Measurements from ENCODE around the gene FMO3. TPM values are rescaled to one million over a fixed set of nuclear protein-coding genes. Genes with fewer than 3 reads are reported as not detected.

FMO3 gene
- total RNA-seq, 1 experiment from 2014 or later: 0.12 TPM

- H4K20me1 ChIP-seq (ENCODE audit: insufficient read depth): no peaks in the 10 kb centered on the region
- POLR2A ChIA-PET: no interaction called here
Measured at GRCh38 chr1:171155484-171155883, 64.8 kb downstream of the FMO3 start.

More at GRCh38 chr1:171155484-171155883, 64.8 kb downstream of the FMO3 start:
- H3K9ac ChIP-seq (ENCODE audit: low read length): no peak overlapping the region
- ATAC-seq (no peak), DNase-seq (ENCODE audit: low read depth, low spot score) (no peak)
- H2AFZ ChIP-seq (ENCODE audit: low read depth, low read length, poor library complexity, severe bottlenecking): no peak overlapping the region
- H3K9me2 ChIP-seq (ENCODE audit: insufficient read depth): no peaks in the 10 kb centered on the region
- no peaks in the 10 kb centered on the region for H3K9me3 ChIP-seq (ENCODE audit: control insufficient read depth in 1 of 2, insufficient read depth in 1 of 2, low read depth in 1 of 2, low read length in 2 of 2)
- H3K79me2 ChIP-seq (ENCODE audit: insufficient read depth, low read length): no peaks in the 10 kb centered on the region
- no peaks in the 10 kb centered on the region for H3K36me3 ChIP-seq (ENCODE audit: control insufficient read depth in 1 of 2, insufficient read depth in 2 of 2, low read length in 2 of 2)
- H3K27me3 ChIP-seq (ENCODE audit: insufficient read depth, low read length): no peaks in the 10 kb centered on the region
- CTCF ChIA-PET: no interaction called here
- intact Hi-C loops (cut with micrococcal nuclease): no loop called here
- no peak for TF ChIP-seq ZFX (IDR thresholded peaks at IDR 0.05)
- no peak for TF ChIP-seq ATF3 (IDR thresholded peaks at IDR 0.05)
- no peak for TF ChIP-seq ZBTB33 (IDR thresholded peaks at IDR 0.05; ENCODE audit: extremely low read depth, insufficient replicate concordance, low read length)
- no peak for TF ChIP-seq SP1 (IDR thresholded peaks at IDR 0.05; ENCODE audit: low read depth)
- TF ChIP-seq MAX (IDR thresholded peaks at IDR 0.05): no peak
- TF ChIP-seq EZH2 (IDR thresholded peaks at IDR 0.05): no peak
- no peak for TF ChIP-seq REST (IDR thresholded peaks at IDR 0.05; ENCODE audit: low read depth)
- TF ChIP-seq CEBPB (IDR thresholded peaks at IDR 0.05; ENCODE audit: low read depth): no peak
- TF ChIP-seq FOSL1 (IDR thresholded peaks at IDR 0.05; ENCODE audit: low read depth): no peak
- TF ChIP-seq YY1 (IDR thresholded peaks at IDR 0.05; ENCODE audit: extremely low read depth, insufficient replicate concordance, low read depth, low read length): no peak
- no peak for TF ChIP-seq POLR2A (IDR thresholded peaks at IDR 0.05; ENCODE audit: borderline replicate concordance, extremely low read depth, insufficient read depth, insufficient read length)
- no peak for TF ChIP-seq CTCF (IDR thresholded peaks at IDR 0.05 in 2 of 3, conservative IDR thresholded peaks at IDR 0.05 in 1 of 3; ENCODE audit: borderline replicate concordance in 1 of 3, insufficient read depth in 1 of 3, low read depth in 2 of 3, low read length in 2 of 3)
- no peak for TF ChIP-seq RAD21 (IDR thresholded peaks at IDR 0.05; ENCODE audit: low read depth)
- TF ChIP-seq CBX3 (IDR thresholded peaks at IDR 0.05; ENCODE audit: low read depth): no peak
- TF ChIP-seq TCF7L2 (IDR thresholded peaks at IDR 0.05; ENCODE audit: borderline replicate concordance, extremely low read depth, insufficient read depth, insufficient read length): no peak
- no peak for TF ChIP-seq POLR2AphosphoS5 (IDR thresholded peaks at IDR 0.05; ENCODE audit: low read depth, low read length)
- TF ChIP-seq JUND (IDR thresholded peaks at IDR 0.05): no peak
- TF ChIP-seq SIN3A (IDR thresholded peaks at IDR 0.05; ENCODE audit: low read depth): no peak
- TF ChIP-seq ELF1 (IDR thresholded peaks at IDR 0.05; ENCODE audit: borderline replicate concordance, low read depth): no peak
- no peak for TF ChIP-seq SRF (IDR thresholded peaks at IDR 0.05; ENCODE audit: low read depth)
- no TSS peak for BruUV-seq (replicated peaks)
- RAD21 ChIA-PET (ENCODE audit: low non-redundant PET in 1 of 2, low total read pairs in 2 of 2, uncharacterized antibody in 2 of 2, unreplicated experiment in 2 of 2): no interaction called here
- no peak overlapping the region for H3K27ac ChIP-seq (ENCODE audit: low read depth, low read length)
- H3K4me1 ChIP-seq (ENCODE audit: control insufficient read depth in 1 of 2, insufficient read depth in 2 of 2, low read length in 2 of 2): no peaks in the 10 kb centered on the region
- no peak overlapping the region for H3K4me2 ChIP-seq (ENCODE audit: low read length)
- H3K4me3 ChIP-seq (replicated peaks in 1 of 2; ENCODE audit: low read depth in 1 of 2, low read length in 2 of 2): no peak overlapping the region

Measured in HCT116 (cell line).